BLaER1 treated with 17β-estradiol and CSF1 and Interleukin-3, amounts not matched to agents 10 nM and 100 nM (cell line): ENCODE measurements around the gene CLEC17A.
"Not testable (repeated sequence)": the region's sequence is repeated elsewhere in the genome, so short reads cannot be mapped to it uniquely, and the experiment has no call there.

Experiments
- H3K27ac ChIP-seq, 11 experiments: shearing (Covaris generic); formaldehyde crosslinking; 2 replicates each; pipeline ENCODE4 v1.8.1; 2022
- H3K27me3 ChIP-seq, 11 experiments: shearing (Covaris generic); formaldehyde crosslinking; 2 replicates each; pipeline ENCODE4 v1.8.1; 2022
- H3K36me3 ChIP-seq, 11 experiments: shearing (Covaris generic); formaldehyde crosslinking; 2 replicates each; pipeline ENCODE4 v1.8.1; 2022
- H3K4me1 ChIP-seq, 10 experiments: shearing (Covaris generic); formaldehyde crosslinking; 2 replicates each; pipeline ENCODE4 v1.8.1; 2022
- H3K4me2 ChIP-seq, 11 experiments: shearing (Covaris generic); formaldehyde crosslinking; 2 replicates each; pipeline ENCODE4 v1.8.1; 2022
- H3K4me3 ChIP-seq, 10 experiments: shearing (Covaris generic); formaldehyde crosslinking; 2 replicates each; pipeline ENCODE4 v1.8.1; 2022
- H3K9ac ChIP-seq, 11 experiments: shearing (Covaris generic); formaldehyde crosslinking; 2 replicates each; pipeline ENCODE4 v1.8.1; 2022
- H3K9me3 ChIP-seq, 11 experiments: shearing (Covaris generic); formaldehyde crosslinking; replicated peaks in 1 of 11; 2 replicates each; pipeline ENCODE4 v1.8.1; 2022
- H4K20me1 ChIP-seq, 11 experiments: shearing (Covaris generic); formaldehyde crosslinking; 2 replicates each; pipeline ENCODE4 v1.8.1; 2022
- Cebpa-rat ChIP-seq, 11 experiments: shearing (Covaris generic); IDR thresholded peaks; 2 replicates each; pipeline ENCODE4 v1.8.1; 2022

Gene CLEC17A

DNA sequence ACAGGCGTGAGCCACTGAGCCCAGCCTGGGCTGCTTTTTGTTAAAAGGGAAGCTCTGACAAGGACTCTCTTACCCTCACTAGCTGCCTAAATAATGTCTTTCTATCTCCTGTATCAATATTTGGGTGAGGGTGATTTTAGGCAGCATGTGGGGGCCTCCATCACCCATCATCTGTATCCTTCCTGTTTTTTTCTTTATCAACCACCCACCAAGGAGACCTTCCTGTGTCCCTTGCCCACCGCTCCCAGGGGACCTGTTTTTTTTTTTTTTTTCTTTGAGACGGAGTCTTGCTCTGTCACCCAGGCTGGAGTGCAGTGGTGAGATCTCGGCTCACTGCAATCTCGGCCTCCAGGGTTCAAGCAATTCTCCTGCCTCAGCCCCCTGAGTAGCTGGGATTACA, 5.6 kb upstream of the CLEC17A start:
- Histone ChIP-seq H4K20me1 (peaks cover 0 to 4% (median 0%) of the 10 kb centered on the region in 11 experiments; a peak in 2 of 22 replicates), H3K4me3 (no peak overlapping the region), H3K4me2 (peak overlapping the region; percentile 51 to 86 (median 72); a peak in 21 of 22 replicates), H3K27ac (peak overlapping the region in 10 of 11 experiments; percentile 2 to 79 (median 73); a peak in 18 of 22 replicates), H3K27me3 (no peaks in the 10 kb centered on the region), H3K4me1 (peaks cover 33 to 92% (median 67%) of the 10 kb centered on the region in 10 experiments), H3K36me3 (no peaks in the 10 kb centered on the region), H3K9me3 (0 out of 22 replicates have a peak, but pooled peaks cover 0 to 6% (median 0%) of the 10 kb centered on the region in 11 experiments), H3K9ac (peak overlapping the region in 9 of 11 experiments; percentile 8 to 71 (median 59); a peak in 16 of 22 replicates)
- no peak for TF ChIP-seq Cebpa-rat (IDR thresholded peaks at IDR 0.05)

DNA sequence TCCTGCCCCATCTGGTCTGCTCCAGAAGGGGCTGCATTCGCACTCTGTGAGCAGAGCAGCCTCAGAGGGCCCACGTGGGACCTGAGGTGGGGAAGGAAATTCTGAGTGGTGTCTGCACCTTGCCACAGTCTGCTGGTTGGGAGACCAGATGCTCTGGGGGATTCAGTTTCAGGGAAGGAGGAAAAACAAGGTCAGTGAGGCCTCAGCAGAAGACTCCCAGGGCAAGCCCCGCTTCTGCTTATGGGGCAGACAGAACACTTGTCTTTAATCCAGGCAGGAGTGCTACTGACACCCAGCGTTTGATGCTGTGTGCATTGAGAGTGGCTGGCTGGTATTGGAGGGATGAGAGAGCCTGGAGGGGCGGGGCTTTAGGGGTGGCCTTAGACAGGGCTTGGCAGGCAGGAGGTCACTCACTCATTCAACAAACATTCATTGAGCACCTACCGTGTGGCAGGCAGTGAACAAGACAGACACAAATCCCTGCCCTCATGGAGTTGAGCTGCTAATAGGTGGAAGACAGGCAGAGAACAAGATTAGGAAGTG, 4.9 kb upstream of the CLEC17A start:
- no peaks in the 10 kb centered on the region for H3K27me3 ChIP-seq
- H3K27ac ChIP-seq, result peak overlapping the region in 10 of 11 experiments; percentile 2 to 79 (median 73); a peak in 19 of 22 replicates
- 0 out of 22 replicates have a peak, but pooled peaks cover 0 to 6% (median 0%) of the 10 kb centered on the region in 11 experiments for H3K9me3 ChIP-seq
- peak overlapping the region in 2 of 10 experiments; percentile 1 to 13; a peak in 1 of 20 replicates for H3K4me3 ChIP-seq
- peaks cover 37 to 93% (median 69%) of the 10 kb centered on the region in 10 experiments for H3K4me1 ChIP-seq
- TF ChIP-seq Cebpa-rat (IDR thresholded peaks at IDR 0.05), result no peak
- no peaks in the 10 kb centered on the region for H3K36me3 ChIP-seq
- H3K9ac ChIP-seq, result peak overlapping the region in 9 of 11 experiments; percentile 36 to 71 (median 59); a peak in 16 of 22 replicates
- peak overlapping the region; percentile 51 to 86 (median 72) for H3K4me2 ChIP-seq
- peaks cover 0 to 4% (median 0%) of the 10 kb centered on the region in 11 experiments; a peak in 2 of 22 replicates for H4K20me1 ChIP-seq

DNA sequence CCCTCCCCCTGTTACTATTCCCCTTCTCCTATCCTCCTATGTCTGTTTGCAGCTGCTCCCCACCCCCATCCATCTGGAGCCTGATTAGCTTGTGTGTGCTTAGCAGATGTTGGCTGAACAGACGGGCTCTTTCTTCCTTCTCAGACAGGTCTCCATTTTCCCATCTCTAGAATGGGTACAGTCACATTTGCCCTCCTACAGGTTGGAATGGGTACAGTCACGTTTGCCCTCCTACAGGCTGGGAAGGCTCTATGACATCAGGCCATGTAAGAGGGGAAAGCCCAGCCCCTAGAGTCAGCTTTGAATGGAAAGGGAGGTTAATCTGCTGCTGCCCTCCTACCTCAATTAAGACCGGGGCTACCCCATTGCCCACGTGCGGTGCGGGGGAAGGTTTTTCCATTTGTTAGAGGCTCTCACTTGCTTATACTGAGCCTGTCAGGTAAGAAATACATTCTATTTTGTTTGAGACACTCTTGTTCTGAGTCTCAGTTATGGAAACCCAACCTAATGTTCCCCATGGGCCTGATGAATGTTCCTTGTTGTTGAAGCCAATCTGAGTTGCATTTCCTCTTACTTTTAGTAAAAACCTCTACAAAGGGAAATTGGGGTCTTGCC, 2.2 kb upstream of the CLEC17A start:
- H3K36me3 ChIP-seq, result no peaks in the 10 kb centered on the region
- H3K9ac ChIP-seq, result no peak overlapping the region; a peak in 1 of 22 replicates
- H3K9me3 ChIP-seq, result 0 out of 22 replicates have a peak, but pooled peaks cover 0 to 4% (median 0%) of the 10 kb centered on the region in 11 experiments
- no peak overlapping the region for H3K4me3 ChIP-seq
- H3K27ac ChIP-seq, result no peak overlapping the region; a peak in 1 of 22 replicates
- peaks cover 42 to 83% (median 59%) of the 10 kb centered on the region in 10 experiments for H3K4me1 ChIP-seq
- no peaks in the 10 kb centered on the region; a peak in 1 of 22 replicates for H3K27me3 ChIP-seq
- TF ChIP-seq Cebpa-rat (IDR thresholded peaks at IDR 0.05), result no peak
- H3K4me2 ChIP-seq, result peak overlapping the region in 3 of 11 experiments; percentile 22 to 41 (median 35); a peak in 4 of 22 replicates
- peaks cover 0 to 4% (median 0%) of the 10 kb centered on the region in 11 experiments; a peak in 2 of 22 replicates for H4K20me1 ChIP-seq

DNA sequence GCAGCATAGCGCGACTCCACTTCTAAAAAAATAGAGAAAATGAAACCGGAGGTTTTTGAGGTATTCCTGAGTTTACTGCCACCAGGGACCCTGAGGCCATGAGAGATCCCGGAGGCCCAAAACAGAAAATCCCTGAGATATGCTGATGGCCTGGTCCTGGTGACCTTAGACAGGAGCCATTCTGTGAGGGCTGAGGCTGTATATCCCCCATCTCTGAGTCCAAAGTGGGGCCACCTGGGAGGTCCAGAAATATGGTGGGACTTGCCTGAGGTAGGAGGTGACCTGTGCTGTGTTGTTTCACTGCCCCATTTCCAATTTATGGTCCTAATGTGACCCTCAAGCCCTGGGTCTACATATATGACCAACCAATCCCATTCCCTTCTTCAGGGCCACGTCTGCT, 1.5 kb downstream of the CLEC17A start:
- H3K9me3 ChIP-seq, H3K36me3 ChIP-seq, H4K20me1 ChIP-seq, H3K27me3 ChIP-seq: not testable (repeated sequence)
- peak overlapping the region in 5 of 11 experiments; percentile 14 to 60 (median 49); a peak in 8 of 22 replicates for H3K27ac ChIP-seq
- peak overlapping the region in 6 of 10 experiments; percentile 11 to 64 (median 45); a peak in 9 of 20 replicates for H3K4me3 ChIP-seq
- peak overlapping the region in 3 of 11 experiments; percentile 36 to 52 (median 47); a peak in 5 of 22 replicates for H3K9ac ChIP-seq
- peaks cover 9 to 46% (median 28%) of the 10 kb centered on the region in 10 experiments for H3K4me1 ChIP-seq
- peak overlapping the region in 10 of 11 experiments; percentile 30 to 87 (median 74); a peak in 19 of 22 replicates for H3K4me2 ChIP-seq

DNA sequence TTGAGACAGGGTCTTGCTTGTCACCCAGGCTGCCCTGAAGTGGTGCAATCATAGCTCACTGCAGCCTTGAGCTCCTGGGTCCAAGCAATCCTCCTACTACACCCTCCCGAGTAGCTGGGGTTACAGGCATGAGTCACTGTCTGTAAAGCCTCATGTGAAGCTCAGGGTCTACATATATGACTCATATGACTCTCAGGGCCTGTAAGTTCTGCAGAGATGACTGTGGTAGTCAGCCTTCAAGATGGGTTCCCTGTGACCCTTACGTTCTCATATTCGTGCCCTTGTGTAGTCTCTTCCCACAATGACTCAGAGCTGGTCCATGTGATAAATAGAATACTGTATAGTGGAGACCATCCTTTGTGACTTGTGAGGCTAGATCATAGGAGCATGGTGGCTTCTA, 2.3 kb downstream of the CLEC17A start:
- not testable (repeated sequence) for H4K20me1 ChIP-seq, H3K9ac ChIP-seq, H3K27me3 ChIP-seq, H3K4me3 ChIP-seq, H3K27ac ChIP-seq, H3K9me3 ChIP-seq, H3K36me3 ChIP-seq
- Histone ChIP-seq H3K4me1 (peaks cover 9 to 42% (median 26%) of the 10 kb centered on the region in 10 experiments), H3K4me2 (peak overlapping the region in 4 of 11 experiments; percentile 11 to 87 (median 30); a peak in 1 of 22 replicates)

DNA sequence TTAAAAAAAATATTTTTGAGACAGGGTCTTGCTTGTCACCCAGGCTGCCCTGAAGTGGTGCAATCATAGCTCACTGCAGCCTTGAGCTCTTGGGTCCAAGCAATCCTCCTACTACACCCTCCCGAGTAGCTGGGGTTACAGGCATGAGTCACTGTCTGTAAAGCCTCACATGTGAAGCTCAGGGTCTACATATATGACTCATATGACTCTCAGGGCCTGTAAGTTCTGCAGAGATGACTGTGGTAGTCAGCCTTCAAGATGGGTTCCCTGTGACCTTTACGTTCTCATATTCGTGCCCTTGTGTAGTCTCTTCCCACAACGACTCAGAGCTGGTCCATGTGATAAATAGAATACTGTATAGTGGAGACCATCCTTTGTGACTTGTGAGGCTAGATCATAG, 6.5 kb downstream of the CLEC17A start:
- H4K20me1 ChIP-seq, H3K4me1 ChIP-seq, H3K9me3 ChIP-seq, H3K9ac ChIP-seq, H3K4me2 ChIP-seq, H3K27ac ChIP-seq, H3K36me3 ChIP-seq, H3K27me3 ChIP-seq, H3K4me3 ChIP-seq: not testable (repeated sequence)

DNA sequence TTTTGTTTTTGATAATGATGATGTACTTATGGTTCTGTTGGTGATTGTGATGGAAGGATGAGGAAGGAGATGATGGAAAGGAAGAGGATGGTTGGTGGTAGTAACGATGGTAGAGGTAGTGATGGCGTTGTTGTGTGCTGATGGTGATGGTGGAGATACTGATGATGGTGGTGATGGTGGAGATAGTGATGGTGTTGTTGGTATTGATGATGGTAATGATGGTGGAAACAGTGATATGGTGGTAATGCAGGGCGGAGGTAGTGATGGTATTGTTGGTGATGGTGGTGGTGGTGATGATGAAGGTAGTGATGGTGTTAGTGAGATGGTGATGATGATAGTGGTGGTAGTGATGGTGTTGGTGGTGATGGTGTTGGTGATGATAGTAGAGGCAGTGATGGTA, 12.7 kb downstream of the CLEC17A start:
- H3K36me3 ChIP-seq, result peaks cover 0 to 47% (median 0%) of the 10 kb centered on the region in 11 experiments; a peak in 9 of 22 replicates
- no peaks in the 10 kb centered on the region; a peak in 2 of 22 replicates for H3K27me3 ChIP-seq
- no peak for TF ChIP-seq Cebpa-rat (IDR thresholded peaks at IDR 0.05)
- no peak overlapping the region for H3K9ac ChIP-seq
- H3K9me3 ChIP-seq, result peaks cover 6 to 37% (median 13%) of the 10 kb centered on the region in 11 experiments; a peak in 19 of 22 replicates
- H4K20me1 ChIP-seq, result no peaks in the 10 kb centered on the region
- no peak overlapping the region for H3K4me3 ChIP-seq
- H3K4me2 ChIP-seq, result no peak overlapping the region
- H3K4me1 ChIP-seq, result peaks cover 0 to 8% (median 0%) of the 10 kb centered on the region in 10 experiments; a peak in 2 of 20 replicates
- H3K27ac ChIP-seq, result no peak overlapping the region

DNA sequence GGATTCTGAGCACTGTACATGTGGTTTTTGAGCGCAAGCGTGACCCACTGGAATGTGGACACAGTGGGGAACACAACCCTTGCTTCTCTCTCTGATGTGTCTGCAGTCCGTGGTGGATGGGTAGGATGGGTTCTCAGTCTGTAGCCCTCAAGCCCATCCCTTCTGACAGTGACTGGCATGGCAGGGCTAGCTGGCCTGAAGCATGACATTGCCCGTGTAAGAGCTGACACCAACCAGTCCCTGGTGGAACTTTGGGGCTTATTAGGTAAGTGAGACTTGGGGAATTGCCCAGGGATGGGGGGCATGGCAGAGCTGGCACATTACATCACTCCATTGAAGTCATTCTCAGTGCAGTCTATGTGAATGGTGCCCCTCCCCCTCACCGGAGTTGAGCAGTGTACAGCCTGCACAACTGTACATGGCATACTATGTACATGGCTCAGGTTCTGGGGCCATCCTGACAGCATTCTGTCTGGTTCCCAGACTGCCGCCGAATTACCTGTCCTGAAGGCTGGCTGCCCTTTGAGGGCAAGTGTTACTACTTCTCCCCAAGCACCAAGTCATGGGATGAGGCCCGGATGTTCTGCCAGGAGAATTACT, 16.8 kb downstream of the CLEC17A start:
- H3K36me3 ChIP-seq, result peaks cover 0 to 58% (median 0%) of the 10 kb centered on the region in 11 experiments; a peak in 9 of 22 replicates
- peaks cover 25 to 58% (median 30%) of the 10 kb centered on the region in 11 experiments for H3K9me3 ChIP-seq

More for the DNA sequence above, 16.8 kb downstream of the CLEC17A start:
- Histone ChIP-seq H3K4me1 (peaks cover 11 to 16% (median 14%) of the 10 kb centered on the region in 10 experiments), H3K4me2 (no peak overlapping the region), H4K20me1 (no peaks in the 10 kb centered on the region), H3K27ac (no peak overlapping the region), H3K27me3 (peaks cover 0 to under 1% (median 0%) of the 10 kb centered on the region in 11 experiments; a peak in 5 of 22 replicates), H3K9ac (no peak overlapping the region), H3K4me3 (no peak overlapping the region)
- TF ChIP-seq Cebpa-rat (IDR thresholded peaks at IDR 0.05), result no peak
